ENCODE data around the gene ADCYAP1R1.

Gene ADCYAP1R1

GRCh38 chr7:31092606-31093005 lies 40.5 kb downstream of the ADCYAP1R1 start:
- no peak for DNase-seq

- DNase-seq: no peak
Measured at GRCh38 chr7:31093282-31093681, 41.2 kb downstream of the ADCYAP1R1 start.

- DNase-seq: no peak
Measured at GRCh38 chr7:31094271-31094670, 42.2 kb downstream of the ADCYAP1R1 start.

GRCh38 chr7:31095286-31096197 lies 43.4 kb downstream of the ADCYAP1R1 start:
- peak; percentile 25 for DNase-seq

GRCh38 chr7:31096198-31096876 lies 44.2 kb downstream of the ADCYAP1R1 start:
- DNase-seq: no peak

- peak; percentile 6 for DNase-seq
Measured at GRCh38 chr7:31096877-31097258, 44.8 kb downstream of the ADCYAP1R1 start.

GRCh38 chr7:31098642-31099360 lies 46.7 kb downstream of the ADCYAP1R1 start:
- DNase-seq: peak; percentile 8

GRCh38 chr7:31099451-31100444 lies 47.6 kb downstream of the ADCYAP1R1 start:
- peak; percentile 40 for DNase-seq

GRCh38 chr7:31100445-31100844 lies 48.3 kb downstream of the ADCYAP1R1 start:
- peak; percentile 4 for DNase-seq

GRCh38 chr7:31100871-31101270 lies 48.8 kb downstream of the ADCYAP1R1 start:
- peak; percentile 18 for DNase-seq

GRCh38 chr7:31101544-31101943 lies 49.4 kb downstream of the ADCYAP1R1 start:
- DNase-seq: peak; percentile 18

GRCh38 chr7:31102151-31102972 lies 50.3 kb downstream of the ADCYAP1R1 start:
- peak; percentile 33 for DNase-seq

- peak; percentile 26 for DNase-seq
Measured at GRCh38 chr7:31102973-31103850, 51.1 kb downstream of the ADCYAP1R1 start.

- DNase-seq: peak; percentile 15
Measured at GRCh38 chr7:31104361-31105255, 52.5 kb downstream of the ADCYAP1R1 start.

GRCh38 chr7:31105256-31105950 lies 53.3 kb downstream of the ADCYAP1R1 start:
- peak; percentile 18 for DNase-seq

- DNase-seq: peak; percentile 25
Measured at GRCh38 chr7:31106303-31107105, 54.4 kb downstream of the ADCYAP1R1 start.
